Measurements from ENCODE around the gene CDC27.

DNA sequence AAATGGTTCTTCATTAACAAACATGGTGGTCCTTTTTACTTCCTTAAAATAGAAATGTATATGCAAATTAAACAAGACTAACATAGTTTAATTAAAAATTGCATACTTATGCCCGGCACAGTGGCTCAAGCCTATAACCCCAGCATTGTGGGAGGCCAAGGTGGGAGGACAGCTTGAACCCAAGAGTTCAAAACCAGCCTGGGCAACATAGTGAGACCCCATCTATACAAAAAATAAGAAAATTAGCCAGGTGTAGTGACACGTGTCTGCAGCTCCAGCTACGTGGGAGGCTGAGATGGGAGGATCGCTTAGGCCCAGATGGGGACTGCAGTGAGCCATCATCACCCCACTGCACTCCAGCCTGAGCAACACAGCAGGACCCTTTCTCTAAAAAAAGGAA, 18.4 kb downstream of the CDC27 start:
- TF ChIP-seq, protein P1, sequence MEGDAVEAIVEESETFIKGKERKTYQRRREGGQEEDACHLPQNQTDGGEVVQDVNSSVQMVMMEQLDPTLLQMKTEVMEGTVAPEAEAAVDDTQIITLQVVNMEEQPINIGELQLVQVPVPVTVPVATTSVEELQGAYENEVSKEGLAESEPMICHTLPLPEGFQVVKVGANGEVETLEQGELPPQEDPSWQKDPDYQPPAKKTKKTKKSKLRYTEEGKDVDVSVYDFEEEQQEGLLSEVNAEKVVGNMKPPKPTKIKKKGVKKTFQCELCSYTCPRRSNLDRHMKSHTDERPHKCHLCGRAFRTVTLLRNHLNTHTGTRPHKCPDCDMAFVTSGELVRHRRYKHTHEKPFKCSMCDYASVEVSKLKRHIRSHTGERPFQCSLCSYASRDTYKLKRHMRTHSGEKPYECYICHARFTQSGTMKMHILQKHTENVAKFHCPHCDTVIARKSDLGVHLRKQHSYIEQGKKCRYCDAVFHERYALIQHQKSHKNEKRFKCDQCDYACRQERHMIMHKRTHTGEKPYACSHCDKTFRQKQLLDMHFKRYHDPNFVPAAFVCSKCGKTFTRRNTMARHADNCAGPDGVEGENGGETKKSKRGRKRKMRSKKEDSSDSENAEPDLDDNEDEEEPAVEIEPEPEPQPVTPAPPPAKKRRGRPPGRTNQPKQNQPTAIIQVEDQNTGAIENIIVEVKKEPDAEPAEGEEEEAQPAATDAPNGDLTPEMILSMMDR (IDR thresholded peaks at IDR 0.05; ENCODE audit: low read depth, low read length) = no peak
- no peak for TF ChIP-seq EZH2phosphoT487 (IDR thresholded peaks at IDR 0.05; ENCODE audit: low read depth)

All from OCI-LY3 (cell line).